HCT116 (cell line): ENCODE measurements around the gene PSMC3.

ENCODE experiments used
- EZH2 ChIP-seq: fragments of 200-600 bp; sonication (generic); IDR thresholded peaks from 2 replicates; pipeline ENCODE4 v1.6.1; 2017; ENCODE audit warnings: antibody characterized with exemption, mixed run types
- JUND ChIP-seq: IDR thresholded peaks from 2 replicates; pipeline ENCODE4 v1.6.1; 2012
- POLR2A ChIP-seq: IDR thresholded peaks from 2 replicates; pipeline ENCODE4 v1.7.0; 2011; ENCODE audit warnings: borderline replicate concordance; ENCODE audit not compliant: insufficient read depth, insufficient read length; ENCODE audit errors: extremely low read depth
- POLR2AphosphoS5 ChIP-seq: IDR thresholded peaks from 2 replicates; pipeline ENCODE4 v1.6.1; 2011; ENCODE audit warnings: mild to moderate bottlenecking, low read depth, low read length, moderate library complexity
- RAD21 ChIP-seq: IDR thresholded peaks from 2 replicates; pipeline ENCODE4 v1.6.1; 2012; ENCODE audit warnings: low read depth, mild to moderate bottlenecking
- ZFX ChIP-seq: fragments of 450-650 bp; IDR thresholded peaks from 2 replicates; pipeline ENCODE4 v1.6.1; 2017
- ZNF274 ChIP-seq: fragments of 200-500 bp; sonication (Bioruptor generic); IDR thresholded peaks from 2 replicates; pipeline ENCODE4 v1.6.1; 2014; ENCODE audit warnings: mild to moderate bottlenecking, low read depth, low read length, inconsistent platforms
- TF ChIP-seq, protein P1 (sequence below), 3 experiments: fragments of 200-600 bp in 1 of 3; sonication (generic) in 1 of 3; IDR thresholded peaks in 2 of 3; conservative IDR thresholded peaks in 1 of 3; 2 replicates each; pipeline ENCODE4 v1.5.1; 2012 to 2017; ENCODE audit warnings: low read depth in 2 of 3, low read length in 2 of 3, antibody characterized with exemption in 1 of 3, borderline replicate concordance in 1 of 3, control low read depth in 1 of 3, mild to moderate bottlenecking in 1 of 3, mixed read lengths in 1 of 3, mixed run types in 1 of 3, moderate library complexity in 1 of 3; ENCODE audit not compliant: insufficient read depth in 1 of 3
- TF ChIP-seq, protein P2 (sequence below): IDR thresholded peaks from 2 replicates; pipeline ENCODE4 v1.6.1; 2012

DNA sequence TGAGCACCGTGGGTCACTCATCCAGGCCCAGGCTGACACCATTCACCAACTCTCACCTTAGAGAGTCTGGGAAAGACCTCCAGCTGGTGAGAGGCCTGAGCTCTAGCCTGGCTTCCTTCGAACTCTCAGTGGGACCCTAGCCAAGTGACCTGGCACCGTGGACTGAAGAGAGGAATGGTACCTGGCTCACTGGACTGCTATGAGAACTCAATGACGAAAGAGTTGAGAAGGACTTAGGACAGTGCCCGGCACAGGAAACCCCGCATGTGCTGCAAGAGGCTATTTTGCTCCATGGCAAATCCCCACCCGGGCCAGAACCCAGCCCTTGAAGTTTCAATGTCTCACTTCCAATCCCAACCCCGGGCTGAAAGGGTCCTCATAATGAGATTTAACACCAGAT, 23.3 kb upstream of the PSMC3 start:
- TF ChIP-seq ZFX (no peak), POLR2AphosphoS5 (no peak), POLR2A (no peak), EZH2 (no peak), RAD21 (no peak), ZNF274 (no peak), JUND (no peak)
- TF ChIP-seq, protein P1, sequence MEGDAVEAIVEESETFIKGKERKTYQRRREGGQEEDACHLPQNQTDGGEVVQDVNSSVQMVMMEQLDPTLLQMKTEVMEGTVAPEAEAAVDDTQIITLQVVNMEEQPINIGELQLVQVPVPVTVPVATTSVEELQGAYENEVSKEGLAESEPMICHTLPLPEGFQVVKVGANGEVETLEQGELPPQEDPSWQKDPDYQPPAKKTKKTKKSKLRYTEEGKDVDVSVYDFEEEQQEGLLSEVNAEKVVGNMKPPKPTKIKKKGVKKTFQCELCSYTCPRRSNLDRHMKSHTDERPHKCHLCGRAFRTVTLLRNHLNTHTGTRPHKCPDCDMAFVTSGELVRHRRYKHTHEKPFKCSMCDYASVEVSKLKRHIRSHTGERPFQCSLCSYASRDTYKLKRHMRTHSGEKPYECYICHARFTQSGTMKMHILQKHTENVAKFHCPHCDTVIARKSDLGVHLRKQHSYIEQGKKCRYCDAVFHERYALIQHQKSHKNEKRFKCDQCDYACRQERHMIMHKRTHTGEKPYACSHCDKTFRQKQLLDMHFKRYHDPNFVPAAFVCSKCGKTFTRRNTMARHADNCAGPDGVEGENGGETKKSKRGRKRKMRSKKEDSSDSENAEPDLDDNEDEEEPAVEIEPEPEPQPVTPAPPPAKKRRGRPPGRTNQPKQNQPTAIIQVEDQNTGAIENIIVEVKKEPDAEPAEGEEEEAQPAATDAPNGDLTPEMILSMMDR (IDR thresholded peaks at IDR 0.05 in 2 of 3, conservative IDR thresholded peaks at IDR 0.05 in 1 of 3; ENCODE audit: borderline replicate concordance in 1 of 3, insufficient read depth in 1 of 3, low read depth in 2 of 3, low read length in 2 of 3), result no peak
- TF ChIP-seq, protein P2, sequence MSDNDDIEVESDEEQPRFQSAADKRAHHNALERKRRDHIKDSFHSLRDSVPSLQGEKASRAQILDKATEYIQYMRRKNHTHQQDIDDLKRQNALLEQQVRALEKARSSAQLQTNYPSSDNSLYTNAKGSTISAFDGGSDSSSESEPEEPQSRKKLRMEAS, result no peak
